Hematopoietic multipotent progenitor cell (in vitro differentiated cells): ENCODE data around the gene THEM4. TPM values are rescaled to one million over a fixed set of nuclear protein-coding genes. Genes with fewer than 3 reads are reported as not detected.

Experiments used
- DNase-seq, 3 donors: peaks; one replicate each; pipeline ENCODE4 v3.0.0-alpha.2; 2011 to 2015; ENCODE audit warnings: low read depth in 2 of 3, low spot score in 2 of 3
- total RNA-seq: library from RNA; depleted of rRNA; stranded (reverse); fragments of >200 nt; gene quantifications from one replicate; pipeline ENCODE4 v1.2.3, GENCODE V29; 2012

The THEM4 gene
- total RNA-seq, 1 donor: 18.3 TPM

DNA sequence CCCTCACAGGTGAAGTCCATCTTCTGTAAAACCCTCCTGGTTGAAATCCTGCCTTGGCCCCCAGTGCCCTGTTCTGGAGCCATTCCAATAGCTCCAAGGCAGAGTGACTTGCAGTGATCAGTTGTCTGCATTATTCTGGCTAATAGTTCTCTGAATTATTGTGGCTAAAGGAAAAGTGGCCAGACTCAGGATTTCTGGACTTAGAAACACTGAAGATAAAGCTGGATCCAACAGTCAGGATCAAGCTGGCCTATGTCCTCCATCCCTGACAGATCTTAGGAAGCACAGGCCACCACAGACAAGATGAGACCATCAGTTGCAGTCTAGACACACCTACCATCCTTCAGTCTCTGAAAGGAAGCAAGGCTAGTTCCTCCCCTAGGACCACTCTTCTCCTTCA lies 68.9 kb downstream of the THEM4 start:
- DNase-seq: no peak

DNA sequence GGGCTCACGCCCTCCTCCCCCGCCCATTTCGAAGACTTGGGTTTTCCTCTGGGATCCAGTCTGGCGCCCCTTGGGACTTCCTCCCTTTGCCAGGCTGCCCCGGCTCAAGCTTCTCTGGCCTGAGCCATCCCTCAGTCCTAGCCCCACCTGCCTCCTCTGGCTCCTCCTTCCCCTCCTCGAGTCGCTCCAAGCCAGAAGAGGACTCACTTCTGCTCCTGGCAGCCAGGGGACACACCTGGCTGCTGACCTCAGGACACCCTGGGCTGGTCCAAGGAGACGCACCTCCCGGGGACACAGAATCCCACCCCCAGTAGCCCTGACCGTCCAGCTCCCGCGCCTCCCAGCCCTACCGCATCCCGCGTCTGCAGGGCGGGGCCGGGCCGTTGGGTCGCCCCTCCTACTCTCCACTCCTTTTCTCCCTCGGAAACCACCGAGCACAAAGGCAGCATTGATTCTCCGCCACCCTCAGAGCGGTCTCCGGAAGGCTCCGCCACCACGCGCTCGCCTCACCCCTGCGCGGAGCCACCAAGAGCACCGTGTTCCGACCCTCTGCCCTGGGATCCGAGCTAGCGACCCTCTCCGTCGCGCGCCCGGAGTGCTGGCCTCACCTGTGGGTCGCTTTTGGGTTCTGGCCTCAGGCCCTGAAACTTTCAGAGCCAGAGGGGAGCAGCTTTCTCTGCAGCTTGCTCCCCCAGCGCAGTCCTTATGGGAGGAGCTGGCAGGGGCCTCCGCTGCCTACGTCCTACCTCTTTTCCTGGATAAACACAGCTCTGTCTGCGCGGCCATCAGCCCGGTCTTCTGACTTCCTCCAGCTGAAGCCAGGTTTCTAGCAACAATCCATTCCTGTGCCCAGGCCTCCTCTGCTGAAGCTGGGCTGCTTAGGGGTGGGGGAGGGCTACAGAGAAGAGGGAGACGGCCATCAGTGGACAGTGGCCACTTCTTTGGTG lies 69.6 kb downstream of the THEM4 start, which contains the start of gene C2CD4D:
TSS of gene C2CD4D (minus strand) at position 364 of the 947 bp plus-strand sequence. CDS start 831 bp downstream, outside the sequence.
- DNase-seq: peak; percentile 53 to 67 (median 64)

DNA sequence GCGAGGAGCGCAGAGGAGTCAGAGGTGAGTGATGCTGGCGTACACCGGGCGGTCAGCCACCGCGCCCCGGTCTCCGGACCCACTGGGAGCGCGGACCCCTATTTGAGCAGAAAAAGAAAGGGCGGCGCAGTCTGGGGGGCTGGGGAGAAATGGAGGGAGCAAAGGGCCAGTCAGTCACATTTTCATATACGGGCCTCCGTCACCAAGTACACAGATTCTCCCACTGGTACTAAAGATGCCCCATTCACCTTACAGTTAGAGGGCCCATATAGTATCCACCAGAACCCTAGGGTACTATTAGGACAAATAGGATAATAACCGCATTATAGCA lies 70.3 kb downstream of the THEM4 start:
- no peak for DNase-seq

DNA sequence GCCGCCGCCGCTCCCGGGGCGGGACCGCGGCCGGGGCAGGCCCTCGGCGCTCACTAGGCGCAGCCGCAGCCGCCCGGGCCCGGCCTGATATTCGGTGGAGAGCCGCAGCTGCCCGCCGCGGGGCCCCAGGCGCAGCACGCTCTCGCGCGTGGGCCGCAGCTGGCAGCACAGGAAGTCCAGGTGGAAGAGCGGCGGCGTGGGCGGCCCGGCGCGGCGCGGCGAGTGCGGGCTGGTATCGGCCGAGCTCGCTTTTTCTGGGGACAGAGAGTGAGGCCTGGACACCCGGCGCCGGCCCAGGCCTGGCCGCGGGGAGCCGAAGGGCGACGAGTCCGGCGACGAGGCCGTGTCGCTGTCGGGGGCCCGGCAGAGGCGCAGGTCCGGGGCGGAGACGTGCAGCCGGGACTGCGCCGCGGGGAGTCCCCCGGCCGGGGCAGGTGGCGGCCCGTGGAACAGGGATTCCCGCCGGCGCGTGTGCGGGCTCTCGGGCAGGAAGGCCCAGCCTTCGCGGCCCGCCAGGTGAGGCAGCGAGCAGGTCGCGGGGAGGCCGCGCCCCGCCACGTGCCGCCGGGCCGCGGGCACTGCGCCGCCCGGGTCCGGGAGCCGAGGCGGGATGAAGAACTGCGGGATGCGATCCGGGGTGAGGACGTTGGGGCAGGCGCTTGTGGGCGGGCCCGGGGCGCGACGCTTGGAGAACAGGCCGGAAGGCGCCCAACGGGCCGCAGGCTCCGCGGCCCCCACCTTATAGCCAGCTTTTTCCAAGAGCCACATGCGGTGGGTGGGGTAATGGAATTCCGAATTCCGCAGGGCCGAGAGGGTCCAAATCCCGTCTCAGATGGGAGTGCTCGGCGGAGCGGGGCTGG lies 70.9 kb downstream of the THEM4 start:
- no peak for DNase-seq

DNA sequence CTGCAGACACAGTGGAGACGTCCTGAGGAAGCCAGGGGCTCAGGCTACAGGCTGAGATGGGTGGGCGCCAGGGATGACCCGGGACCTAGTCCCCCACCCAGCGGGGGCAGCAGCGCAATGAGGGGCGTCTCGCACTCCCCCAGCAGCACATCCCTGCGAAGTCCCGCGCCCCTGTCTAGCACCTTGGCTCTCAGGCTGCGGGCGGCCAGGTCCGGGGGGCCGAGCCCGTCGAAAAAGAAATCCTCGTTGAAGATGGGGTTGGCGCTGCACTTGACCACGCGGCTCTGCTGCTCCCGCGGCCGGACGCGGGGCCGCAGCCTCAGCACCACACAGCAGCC lies 71.5 kb downstream of the THEM4 start:
- no peak for DNase-seq

DNA sequence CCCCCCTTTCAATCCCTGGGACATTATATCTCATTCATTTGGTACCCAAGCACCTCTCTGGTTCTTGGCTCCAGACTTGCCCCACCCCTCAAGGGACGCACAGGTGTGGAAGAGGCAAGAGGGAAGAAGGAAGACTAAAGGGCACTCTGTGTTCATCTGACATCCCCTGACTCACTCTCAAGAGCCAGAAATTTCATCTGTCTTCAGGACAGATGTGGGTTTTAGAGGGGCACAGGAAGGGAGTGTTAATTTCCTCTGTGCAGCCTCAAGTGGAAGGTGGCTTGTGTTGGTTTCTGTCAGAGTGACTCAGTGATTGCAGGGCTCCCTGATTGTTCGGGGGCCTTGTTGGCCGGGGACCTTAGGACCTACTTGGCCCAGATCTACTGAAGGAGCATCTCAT lies 72.1 kb downstream of the THEM4 start:
- peak in 1 of 3 donors; percentile 58 for DNase-seq

DNA sequence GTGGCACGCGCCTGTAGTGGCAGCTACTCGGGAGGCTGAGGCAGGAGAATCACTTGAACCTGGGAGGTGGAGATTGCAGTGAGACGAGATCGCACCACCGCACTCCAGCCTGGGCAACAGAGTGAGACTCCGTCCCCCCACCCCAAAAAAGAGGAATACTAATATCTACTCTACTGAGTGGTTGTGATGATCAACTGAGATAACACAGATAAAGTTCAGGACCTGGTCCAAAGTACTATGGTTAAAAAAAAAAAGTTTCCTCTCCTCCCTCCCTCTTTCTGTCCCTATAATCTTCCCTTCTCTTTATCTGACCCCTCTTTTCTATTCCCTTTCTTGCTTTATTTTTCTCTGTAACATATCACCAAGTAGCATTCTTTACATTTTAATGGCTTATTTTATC lies 73.7 kb downstream of the THEM4 start:
- DNase-seq: no peak

DNA sequence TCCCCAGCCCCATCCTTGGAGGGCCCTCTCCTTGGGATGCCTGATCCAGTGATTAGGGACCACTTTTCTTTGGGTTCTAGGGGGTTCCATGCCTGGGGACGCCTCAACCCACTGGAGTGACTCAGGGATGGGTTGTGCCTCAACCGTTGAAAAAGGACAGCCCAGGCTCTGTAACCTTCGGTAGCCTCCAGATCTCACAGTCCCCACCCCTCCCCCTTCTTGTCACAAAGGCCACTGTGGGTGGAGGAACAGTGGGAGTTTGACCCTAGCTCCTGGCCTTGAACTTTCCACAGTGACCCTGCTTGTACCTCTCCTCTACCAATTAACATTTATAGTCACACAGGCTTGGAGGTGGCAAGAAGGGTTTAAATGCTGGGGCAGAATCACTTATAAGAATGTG lies 75.1 kb downstream of the THEM4 start:
- no peak for DNase-seq

DNA sequence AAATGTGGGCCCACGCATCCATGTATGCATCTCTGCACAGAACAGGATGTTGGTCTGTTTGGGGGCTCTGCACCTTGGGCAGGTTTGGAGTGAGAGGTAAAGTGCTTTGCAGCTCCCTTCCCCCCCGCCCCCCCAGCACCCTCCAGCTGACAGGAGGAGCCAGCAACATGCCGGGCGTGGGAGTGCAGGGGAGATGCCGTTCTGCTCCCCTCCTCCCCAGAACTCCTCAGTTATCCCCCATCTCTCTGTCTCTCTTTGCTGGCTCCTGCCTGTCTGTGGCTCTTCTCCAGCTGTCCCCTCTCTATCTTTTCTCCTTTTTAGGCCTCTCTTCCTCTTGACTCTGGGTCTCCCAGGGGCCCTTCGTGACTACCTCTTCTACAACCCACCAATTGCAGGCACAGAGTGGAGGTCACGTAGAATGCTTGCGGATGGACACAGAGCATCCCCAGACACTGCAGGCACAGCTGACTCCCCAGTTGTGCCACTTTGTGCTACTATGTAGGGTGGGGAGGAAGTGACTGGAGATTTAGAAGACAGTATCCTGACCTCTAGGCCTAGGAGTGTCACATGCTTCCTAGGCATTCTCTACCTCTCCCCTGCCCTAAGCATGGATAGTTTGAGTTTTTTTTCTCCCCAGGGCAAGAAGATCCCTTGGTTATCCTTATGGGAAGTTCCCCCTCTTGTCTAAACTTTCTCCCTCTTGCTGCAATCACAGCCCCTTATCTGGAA lies 76.0 kb downstream of the THEM4 start:
- DNase-seq: no peak

DNA sequence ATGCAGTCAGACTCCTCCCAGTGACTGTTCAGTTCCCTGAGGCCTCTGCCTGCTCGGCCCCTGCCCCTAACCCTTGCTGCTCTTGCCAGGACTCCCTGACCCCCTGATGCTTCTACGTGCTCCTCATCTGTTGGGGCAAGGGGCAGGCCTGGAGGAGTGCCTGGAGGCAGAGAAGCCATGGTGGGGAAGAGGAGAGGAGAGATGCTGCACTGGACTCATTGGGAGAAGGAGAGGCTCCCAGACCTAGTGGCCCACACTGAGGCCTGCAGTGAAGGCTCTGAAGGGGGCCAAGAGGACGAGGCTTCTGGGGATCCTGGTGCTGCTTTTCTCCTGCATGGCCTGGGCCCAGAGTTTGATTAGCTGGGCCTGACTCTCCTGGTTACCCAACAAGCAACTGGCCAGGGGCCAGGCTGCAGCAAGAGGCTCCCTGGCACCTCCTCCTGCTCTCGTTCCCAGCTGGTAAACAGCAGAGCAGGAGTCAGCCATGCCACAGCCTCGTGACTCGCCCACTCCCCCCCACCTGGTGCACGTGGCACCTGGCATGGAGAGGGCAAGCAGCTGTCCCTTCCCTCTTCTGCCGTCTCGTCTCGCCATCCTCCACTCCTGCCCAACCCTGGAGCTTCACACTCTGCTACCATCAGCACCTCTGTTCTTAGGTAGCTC lies 76.9 kb downstream of the THEM4 start:
- no peak for DNase-seq

DNA sequence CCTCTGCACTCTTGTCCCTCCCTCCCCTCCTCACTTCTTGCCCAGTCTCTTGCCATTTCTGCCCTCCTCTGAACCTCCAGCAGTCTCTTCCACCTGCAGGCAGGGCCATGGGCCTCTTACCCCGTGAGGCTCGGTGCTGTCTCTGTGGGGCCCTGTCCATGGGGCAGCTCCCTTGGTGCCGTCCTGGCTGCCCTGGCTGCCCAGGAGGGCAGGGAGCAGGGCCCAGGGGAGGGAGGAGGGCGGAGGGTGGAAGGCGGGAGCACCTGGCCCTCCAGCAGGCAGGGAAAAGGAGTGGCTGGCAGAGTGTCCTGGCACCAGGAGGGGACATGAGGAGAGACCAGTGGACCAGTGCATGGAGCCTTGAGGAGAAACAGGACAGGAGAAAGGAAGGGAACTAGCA lies 77.7 kb downstream of the THEM4 start, which contains the start of gene RORC:
TSS of gene RORC (minus strand) at position 198 of the 400 bp plus-strand sequence. CDS start at position 160, 38 bp downstream.
- no peak for DNase-seq

DNA sequence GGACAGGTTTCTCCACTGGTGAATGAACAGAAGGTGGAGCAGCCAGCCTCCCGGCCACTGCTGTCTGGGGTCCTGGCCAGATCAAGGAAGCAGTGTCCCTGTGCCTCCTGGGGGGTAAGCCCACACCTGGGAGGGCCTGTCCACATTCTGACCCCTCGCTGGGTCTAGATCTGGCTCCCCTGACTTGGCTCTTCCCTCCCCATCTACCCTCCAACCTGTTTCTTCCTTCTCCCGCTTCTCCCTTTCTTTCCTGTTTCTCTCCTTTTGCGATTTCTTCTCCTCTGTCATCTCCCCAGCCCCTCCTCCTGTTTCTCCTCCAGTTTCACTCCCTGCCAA lies 78.1 kb downstream of the THEM4 start:
- DNase-seq: no peak

DNA sequence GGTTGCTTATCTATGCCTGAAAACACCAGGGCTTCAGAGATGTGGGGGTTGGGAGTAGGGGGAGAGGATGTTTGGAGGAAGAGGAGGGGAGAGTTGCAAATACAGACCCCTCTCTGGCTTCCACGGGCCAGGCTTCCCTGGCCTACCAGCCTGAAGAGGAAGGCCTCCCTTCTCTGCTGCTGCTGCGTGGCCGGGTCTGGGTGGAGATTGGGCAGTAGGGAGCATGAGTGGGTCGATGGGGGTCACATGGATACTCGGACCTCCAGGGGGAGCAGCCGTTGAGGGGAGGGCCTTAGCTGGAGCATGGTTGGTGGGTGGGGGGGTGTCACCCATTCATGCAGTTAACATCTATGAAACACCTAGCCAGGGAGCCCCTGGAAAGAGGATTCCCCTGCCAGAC lies 79.3 kb downstream of the THEM4 start:
- no peak for DNase-seq

DNA sequence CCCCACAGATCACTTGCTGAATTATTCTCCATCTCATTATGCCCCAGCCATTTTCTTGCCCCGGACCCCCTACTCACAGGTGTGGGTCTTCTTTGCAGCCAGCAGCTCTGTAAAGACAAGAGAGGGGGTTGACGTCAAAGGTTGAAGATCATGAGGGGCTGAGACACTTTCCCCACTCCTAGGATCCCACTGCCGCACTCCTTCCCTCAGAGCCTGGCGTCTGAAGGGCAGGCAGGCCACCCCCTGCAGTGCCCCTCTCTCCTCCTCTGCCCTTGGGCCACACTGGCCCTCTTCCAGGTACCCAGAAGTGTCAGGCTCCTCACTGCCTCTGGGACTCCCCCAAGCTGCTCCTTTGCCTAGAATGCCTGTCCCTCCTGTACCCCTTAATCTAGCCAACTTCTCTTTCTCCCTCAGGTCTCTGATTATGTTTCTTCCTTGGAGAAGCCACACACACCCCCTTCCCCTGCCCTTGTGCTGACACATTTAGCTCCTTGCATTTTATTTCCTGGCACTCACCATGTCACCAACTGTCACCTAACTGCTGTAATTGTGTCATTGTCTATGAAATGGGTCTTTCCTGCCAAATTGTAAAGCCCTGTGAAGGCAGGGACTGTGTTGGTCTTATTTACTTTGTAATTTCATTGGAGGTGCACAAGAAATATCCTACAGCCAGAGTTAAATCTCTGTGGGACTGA lies 79.8 kb downstream of the THEM4 start:
- no peak for DNase-seq

DNA sequence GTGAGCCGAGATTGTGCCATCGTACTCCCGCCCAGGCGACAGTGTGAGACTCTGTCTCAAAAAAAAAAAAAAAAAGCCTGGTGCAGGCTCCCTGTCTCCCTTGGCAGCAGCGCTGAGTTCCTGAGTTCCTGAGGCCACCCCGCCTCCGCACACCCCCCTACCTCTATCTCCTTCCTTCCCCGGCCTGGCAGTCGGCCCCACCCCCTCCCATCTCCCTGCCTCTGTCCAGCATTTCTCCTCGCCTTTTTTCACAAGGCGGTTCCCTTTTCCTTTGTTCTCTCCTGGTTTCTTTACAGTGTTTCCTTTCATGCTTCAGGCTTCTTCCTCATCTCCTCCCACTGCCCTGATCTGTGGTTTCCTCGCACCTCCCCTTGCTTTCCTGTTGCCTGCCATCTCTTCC lies 80.4 kb downstream of the THEM4 start:
- DNase-seq: no peak

DNA sequence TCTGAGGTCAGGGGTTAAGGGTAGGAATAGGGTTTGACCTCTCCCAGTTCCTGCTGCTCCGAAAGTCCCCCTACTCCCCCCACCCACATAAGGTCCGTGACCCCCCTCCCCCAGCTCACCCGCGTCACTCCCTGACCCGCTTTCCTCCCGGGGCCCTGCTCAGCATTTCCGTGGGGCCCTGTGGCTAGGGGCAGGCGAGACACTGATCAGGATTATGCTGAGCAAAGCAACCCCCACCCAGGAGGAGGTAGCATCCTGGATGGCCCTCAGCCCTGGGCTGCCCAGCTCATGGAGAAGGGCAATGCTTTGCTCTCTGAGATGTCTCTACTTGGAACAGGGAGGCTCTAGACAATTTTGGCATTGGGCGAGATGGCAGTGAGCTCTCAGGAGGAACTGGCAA lies 81.5 kb downstream of the THEM4 start:
- no peak for DNase-seq

DNA sequence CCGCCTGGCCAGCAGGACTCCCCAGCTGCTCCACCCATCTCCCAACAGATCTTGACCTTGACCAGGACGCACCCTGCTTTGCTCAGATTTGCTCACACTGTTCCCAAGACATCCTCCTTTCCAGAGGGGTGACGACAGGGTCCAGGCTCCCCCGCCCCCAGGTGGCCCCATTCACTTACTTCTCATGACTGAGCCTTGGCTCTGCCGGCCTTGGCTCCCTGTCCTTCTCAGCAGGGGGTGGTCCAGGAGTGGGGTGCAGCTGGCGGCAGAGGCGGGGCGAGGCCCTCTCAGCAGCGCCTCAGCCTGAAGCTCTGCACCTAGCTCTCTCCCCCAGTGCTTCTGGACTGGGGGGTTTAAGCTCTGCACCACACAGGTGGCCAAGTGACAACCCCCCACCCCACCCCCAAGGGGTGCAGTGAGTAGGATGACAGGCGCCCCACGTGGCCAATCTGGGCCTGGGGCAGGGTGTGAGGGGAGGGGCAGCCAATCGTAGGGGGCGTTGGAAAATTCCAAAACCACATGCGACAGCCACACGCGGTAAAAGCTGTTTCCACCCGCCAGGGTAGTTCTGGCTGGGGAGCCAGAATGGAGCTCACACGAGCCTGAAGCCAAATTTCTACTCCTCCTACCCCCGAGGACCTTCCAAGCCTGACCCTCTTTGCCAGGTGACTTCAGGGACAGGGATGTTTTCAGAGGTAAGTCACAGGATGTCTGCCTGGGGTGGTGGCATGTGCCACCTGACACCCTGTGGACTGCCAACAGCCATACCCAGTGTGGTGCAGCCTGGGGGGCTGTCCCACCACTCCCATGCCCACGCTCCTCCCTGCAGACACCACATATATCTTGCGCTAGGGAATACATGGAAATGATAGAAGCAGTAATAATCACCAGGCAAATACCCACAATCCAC lies 83.3 kb downstream of the THEM4 start:
- no peak for DNase-seq

DNA sequence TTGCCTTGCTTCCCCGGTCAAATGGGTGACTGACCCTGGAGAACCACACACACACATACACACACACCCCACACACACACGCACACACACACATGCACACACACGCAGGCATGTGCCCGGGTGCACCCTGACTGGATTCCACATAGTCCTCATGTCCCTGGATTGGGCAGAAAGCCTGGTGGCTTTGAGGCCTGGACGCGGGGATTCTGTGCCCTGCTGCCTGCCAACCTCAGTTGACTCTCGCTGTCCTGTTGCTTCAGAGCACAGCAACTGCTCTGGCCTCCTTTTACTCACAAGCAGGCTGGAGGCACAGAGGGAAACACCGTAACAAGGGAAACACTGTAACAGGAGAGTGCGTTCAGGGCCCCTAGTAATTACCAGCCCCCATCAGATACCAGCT lies 84.1 kb downstream of the THEM4 start:
- no peak for DNase-seq
